Uterus (tissue), 2 donors: Measurements from ENCODE around the gene LRRC49.

Experiments
- POLR2A ChIP-seq, 2 donors: fragments of 450-650 bp; IDR thresholded peaks; one replicate each; pipeline ENCODE4 v1.6.1; 2016; ENCODE audit warnings: antibody characterized with exemption in 2 of 2, mild to moderate bottlenecking in 1 of 2, moderate library complexity in 1 of 2
- TF ChIP-seq, protein P1 (sequence below), 4 experiments: fragments of 200-600 bp in 2 of 4; fragments of 450-650 bp in 2 of 4; sonication (generic) in 2 of 4; IDR thresholded peaks; one replicate each; pipeline ENCODE4 v1.5.1; 2016 to 2019; ENCODE audit warnings: antibody characterized with exemption in 4 of 4, mild to moderate bottlenecking in 2 of 4, moderate library complexity in 1 of 4

DNA sequence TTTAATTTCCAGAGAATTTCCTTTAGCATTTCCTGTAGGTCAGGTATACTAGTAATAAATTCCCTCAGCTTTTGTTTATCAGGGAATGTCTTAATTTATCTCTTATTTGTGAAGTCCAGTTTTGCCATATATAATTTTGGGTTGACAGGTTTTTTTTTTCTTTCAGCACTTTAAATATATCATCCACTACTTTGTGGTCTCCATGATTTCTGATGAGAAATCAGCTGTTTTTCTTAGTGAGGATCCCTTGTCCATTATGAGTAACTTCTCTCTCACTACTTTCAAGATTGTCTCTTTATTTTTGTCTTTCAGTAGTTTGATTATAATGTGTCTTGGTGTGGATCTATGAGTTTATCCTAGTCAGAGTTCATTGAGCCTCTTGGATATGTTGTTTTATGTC is 105.7 kb downstream of the LRRC49 start:
- TF ChIP-seq, protein P1, sequence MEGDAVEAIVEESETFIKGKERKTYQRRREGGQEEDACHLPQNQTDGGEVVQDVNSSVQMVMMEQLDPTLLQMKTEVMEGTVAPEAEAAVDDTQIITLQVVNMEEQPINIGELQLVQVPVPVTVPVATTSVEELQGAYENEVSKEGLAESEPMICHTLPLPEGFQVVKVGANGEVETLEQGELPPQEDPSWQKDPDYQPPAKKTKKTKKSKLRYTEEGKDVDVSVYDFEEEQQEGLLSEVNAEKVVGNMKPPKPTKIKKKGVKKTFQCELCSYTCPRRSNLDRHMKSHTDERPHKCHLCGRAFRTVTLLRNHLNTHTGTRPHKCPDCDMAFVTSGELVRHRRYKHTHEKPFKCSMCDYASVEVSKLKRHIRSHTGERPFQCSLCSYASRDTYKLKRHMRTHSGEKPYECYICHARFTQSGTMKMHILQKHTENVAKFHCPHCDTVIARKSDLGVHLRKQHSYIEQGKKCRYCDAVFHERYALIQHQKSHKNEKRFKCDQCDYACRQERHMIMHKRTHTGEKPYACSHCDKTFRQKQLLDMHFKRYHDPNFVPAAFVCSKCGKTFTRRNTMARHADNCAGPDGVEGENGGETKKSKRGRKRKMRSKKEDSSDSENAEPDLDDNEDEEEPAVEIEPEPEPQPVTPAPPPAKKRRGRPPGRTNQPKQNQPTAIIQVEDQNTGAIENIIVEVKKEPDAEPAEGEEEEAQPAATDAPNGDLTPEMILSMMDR (IDR thresholded peaks at IDR 0.05), result no peak
- no peak for TF ChIP-seq POLR2A (IDR thresholded peaks at IDR 0.05)
